ENCODE measurements around the gene NUB1. TPM values are rescaled to one million over a fixed set of nuclear protein-coding genes. Genes with fewer than 3 reads are reported as not detected.

Gene NUB1
- 41.5 and 52.1 TPM in 2 replicates for total RNA-seq

GRCh38 chr7:151341357-151342101 is at the start of gene NUB1:
NUB1 (plus strand) TSS chr7:151341812; CDS start chr7:151345350, 3,538 bp downstream.

GRCh38 chr7:151409667-151410404 is 68.2 kb downstream of the NUB1 start, which contains the start of gene WDR86:
WDR86 (minus strand) TSS chr7:151410038; CDS start chr7:151409589, 449 bp downstream.

Other genes starting within 250 kb of the NUB1 start
- not detected in 2 replicates for gene GBX1, start 174.1 kb upstream of the NUB1 start, total RNA-seq
- not detected in 2 replicates for gene ASB10, start 154.6 kb upstream of the NUB1 start, total RNA-seq
- not detected in 2 replicates for gene H2BK1, start 131.3 kb upstream of the NUB1 start, total RNA-seq
- 64.7 and 65.2 TPM in 2 replicates for gene ABCF2, start 114.6 kb upstream of the NUB1 start, total RNA-seq
- 71.4 and 127 TPM in 2 replicates for gene CHPF2, start 109.3 kb upstream of the NUB1 start, total RNA-seq
- 27.3 and 47.0 TPM in 2 replicates for gene SMARCD3, start 93.1 kb upstream of the NUB1 start, total RNA-seq
- gene WDR86, start 68.2 kb downstream of the NUB1 start, total RNA-seq, result 3.8 TPM in 1 of 2 replicates, not detected in the other
- gene CRYGN, start 98.3 kb downstream of the NUB1 start, total RNA-seq, result 0.58 and 0.83 TPM in 2 replicates
- 59.2 and 74.9 TPM in 2 replicates for gene RHEB, start 178.1 kb downstream of the NUB1 start, total RNA-seq

All from smooth muscle cell of trachea (primary cell).